SH-SY5Y (cell line): ENCODE results near the gene GSN.

Experiments used
- GATA2 ChIP-seq: IDR thresholded peaks from 2 replicates; pipeline ENCODE4 v1.6.1; 2011; ENCODE audit warnings: mild to moderate bottlenecking, low read depth, low read length
- GATA3 ChIP-seq: IDR thresholded peaks from 2 replicates; pipeline ENCODE4 v1.6.1; 2011; ENCODE audit warnings: low read depth, mild to moderate bottlenecking, low read length, moderate library complexity

The GSN gene

DNA sequence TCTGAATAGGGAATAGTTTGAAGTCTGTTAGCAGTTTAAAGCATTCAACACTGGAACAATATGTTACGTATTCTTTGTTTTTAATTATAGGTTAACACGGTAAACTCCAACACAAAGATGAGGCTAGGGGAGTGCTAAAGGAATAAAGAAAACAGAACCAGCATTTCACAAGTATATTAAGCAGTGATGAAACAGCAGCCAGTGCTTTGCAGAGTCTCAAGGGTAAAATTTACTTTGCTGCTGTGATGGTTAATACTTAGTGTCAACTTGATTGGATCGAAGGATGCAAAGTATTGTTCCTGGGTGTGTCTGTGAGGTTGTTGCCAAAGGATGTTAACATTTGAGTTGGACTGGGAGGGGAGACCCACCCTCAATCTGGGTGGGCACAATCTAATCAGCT lies 30.0 kb upstream of the GSN start:
- no peak for TF ChIP-seq GATA3
- no peak for TF ChIP-seq GATA2

DNA sequence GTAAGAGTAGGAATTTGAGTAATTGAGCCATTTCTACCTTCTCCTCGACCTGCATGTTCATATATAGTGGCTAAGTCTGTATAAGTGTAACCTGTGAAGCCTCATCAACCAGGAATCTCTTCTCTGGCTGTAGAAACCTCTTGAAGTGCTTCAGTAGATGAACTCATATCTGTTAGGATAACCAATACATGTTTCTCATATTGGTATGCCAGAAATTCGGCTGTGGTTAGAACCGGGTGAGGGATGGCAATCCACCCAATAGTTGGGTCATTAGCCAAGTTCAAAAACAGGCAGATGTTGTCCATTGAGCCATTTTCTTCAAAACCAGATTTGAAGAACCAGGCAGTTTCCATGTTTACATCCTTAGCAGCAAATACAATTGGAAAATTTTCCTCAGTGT lies 28.9 kb upstream of the GSN start:
- TF ChIP-seq GATA3 (no peak), GATA2 (no peak)

- no peak for TF ChIP-seq GATA2
- no peak for TF ChIP-seq GATA3
These were observed 28.1 kb upstream of the GSN start for GRCh38 chr9:121239851-121240250.

GRCh38 chr9:121240472-121241135 lies 27.4 kb upstream of the GSN start:
- TF ChIP-seq GATA3 (no peak), GATA2 (no peak)

- TF ChIP-seq GATA2 (no peak), GATA3 (no peak)
These were observed 25.6 kb upstream of the GSN start for GRCh38 chr9:121242219-121242958.

DNA sequence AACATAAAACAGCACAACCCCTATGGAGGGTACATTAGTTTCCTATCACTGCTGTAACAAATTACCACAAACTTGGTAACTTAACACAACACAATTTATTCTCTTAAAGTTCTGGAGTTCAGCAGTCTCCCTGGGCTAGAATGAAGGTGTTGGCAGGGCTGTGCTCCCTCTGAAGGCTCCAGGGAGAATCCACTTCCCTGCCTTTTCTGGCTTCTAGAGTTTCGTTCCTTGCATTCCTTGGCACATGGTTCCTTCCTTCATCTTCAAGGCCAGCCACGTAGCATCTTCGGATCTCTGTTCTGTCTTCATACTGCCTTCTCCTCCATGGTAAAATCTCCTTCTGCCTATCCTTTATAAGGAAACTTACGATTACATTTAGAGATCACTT lies 25.0 kb upstream of the GSN start:
- TF ChIP-seq GATA3 (no peak), GATA2 (no peak)

DNA sequence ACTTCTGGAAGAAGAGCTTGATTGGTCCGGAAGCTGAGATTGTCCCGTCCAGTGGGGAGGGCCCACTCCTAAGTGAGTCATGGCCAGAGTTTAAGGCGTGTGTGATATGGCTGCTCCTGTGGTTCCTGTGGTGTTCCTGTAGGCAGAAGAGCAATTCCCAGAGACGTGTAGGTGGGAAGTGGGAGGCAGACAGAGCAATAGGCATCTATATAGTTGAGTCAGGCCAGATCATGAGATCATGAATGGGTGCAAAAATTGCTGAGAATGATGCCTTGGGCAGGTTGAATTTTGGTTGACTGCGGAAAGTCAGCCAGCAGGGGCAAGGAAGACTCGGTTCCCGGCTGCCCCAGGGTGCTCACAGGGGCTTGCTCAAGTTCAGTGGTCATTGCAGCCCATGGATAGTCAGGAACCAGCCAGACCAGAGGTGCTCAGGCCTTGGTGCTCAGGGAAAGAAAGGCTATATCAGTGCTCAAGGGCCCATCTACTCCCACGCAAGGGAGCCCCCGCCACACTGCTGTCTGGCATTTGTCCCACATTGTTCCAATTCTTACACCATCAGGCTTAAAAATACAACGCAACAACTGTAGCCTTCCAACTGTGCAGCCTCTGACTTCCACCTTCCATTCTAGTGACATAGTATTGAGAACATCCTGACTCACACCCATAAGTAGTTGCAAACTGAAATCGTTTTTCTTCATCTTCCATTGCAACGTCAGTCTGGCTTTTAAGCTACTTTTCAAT lies 21.0 kb upstream of the GSN start:
- no peak for TF ChIP-seq GATA3
- TF ChIP-seq GATA2: no peak

DNA sequence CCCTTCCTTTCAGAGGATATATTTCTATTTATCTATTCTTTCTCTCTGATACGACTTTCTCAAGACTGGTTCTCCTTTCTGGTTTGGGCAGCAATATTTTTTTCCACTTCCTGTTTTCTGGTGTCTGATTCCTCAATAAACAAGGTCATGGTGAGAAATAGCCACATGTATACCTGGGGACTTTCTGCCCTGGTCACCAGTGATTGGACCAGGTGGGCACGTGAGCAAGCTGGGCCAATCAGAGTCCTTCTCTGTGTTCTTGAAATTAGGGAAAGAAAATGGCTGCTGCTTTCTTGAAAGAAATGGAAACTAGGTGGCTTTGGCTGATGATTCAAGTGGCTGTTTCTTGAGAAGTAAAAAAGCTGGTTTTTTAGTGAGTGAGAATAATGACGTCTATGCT lies 18.4 kb upstream of the GSN start:
- TF ChIP-seq GATA2 (no peak), GATA3 (no peak)

DNA sequence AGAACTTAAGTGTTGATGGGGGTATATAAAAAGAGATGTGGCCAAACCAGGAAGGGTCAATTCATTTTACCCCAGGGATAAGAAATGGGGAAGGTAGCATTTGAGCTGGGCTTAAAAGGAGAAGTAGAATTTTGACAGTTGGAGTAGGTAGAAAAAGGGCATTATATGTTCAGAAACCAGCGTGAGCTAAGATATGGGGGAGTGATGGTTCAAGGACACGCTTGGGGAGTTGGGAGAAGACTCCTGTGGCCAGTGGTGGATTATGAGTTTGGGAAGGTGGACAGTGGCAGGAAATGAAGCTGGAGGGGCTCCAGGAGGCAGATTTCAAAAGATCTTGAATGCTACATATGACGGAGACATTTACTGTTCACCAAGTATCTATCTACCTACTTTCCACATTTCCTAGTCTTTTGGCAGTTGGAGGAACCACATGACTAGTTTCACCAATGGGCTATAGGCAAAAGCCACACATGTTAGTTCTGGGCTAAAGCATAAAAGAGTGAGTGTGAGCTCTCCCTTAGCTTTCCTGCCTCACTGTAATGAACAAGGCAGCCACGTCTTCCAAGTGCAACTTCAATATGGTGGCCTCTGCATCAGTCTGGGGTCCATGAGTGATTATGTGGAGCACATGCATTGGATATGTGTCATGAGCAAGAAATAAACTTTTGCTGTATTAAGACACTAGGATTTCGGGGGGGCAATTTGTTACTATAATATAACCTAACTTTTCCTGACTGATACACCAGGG lies 15.7 kb upstream of the GSN start:
- TF ChIP-seq GATA3 (no peak), GATA2 (no peak)

- no peak for TF ChIP-seq GATA2
- no peak for TF ChIP-seq GATA3
These were observed 14.8 kb upstream of the GSN start for GRCh38 chr9:121253162-121253561.

- TF ChIP-seq GATA2 (no peak), GATA3 (no peak)
These were observed 14.0 kb upstream of the GSN start for GRCh38 chr9:121253821-121254501.

DNA sequence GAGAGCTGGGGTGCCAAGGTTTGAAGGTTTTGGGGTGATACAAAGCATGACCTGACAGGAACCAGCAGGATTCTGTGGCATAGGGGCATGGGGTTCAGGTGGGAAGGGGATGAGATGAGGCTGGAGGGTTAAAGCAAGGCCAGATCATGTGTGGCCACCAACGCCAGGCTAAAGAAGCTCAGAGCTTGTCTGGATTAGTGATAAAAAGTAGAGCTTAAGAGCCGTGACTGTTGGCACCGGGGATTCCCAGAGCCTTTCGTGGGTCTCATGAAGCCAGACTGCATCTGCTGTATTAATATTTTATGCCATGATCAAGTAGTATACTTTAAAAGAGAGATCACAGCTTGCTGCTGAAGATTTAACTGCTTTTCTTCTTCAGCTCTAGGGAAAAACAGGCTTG lies 8.5 kb upstream of the GSN start:
- TF ChIP-seq GATA2 (no peak), GATA3 (no peak)

DNA sequence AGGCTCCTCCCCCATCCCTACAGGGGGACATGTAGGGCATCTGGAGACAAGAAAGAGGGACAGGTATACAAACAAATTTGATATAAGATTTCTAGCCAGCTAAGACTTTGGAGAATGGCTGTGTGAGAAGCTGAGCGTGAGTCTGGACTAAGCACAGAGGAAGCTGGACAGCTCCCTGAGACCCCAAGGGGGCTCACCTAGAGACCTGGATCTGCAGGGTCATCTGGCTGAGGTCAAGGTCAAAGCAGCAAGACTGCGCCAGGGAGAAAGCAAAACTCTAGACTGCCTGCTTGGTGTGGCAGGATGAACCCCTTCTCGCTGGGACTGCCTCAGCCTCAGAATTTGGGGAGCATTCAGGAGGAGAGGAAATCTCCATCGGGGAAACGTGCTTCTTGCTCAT lies 8.0 kb upstream of the GSN start:
- TF ChIP-seq GATA3 (no peak), GATA2 (no peak)

- TF ChIP-seq GATA2 (no peak), GATA3 (no peak)
These were observed 7.4 kb upstream of the GSN start for GRCh38 chr9:121260457-121261106.
